ENCODE results near the gene FRMD5. TPM values are rescaled to one million over a fixed set of nuclear protein-coding genes. Genes with fewer than 3 reads are reported as not detected.

Gene FRMD5
- polyA plus RNA-seq, 2 of the 4 experiments (the other 2 are of a cell fraction), result 2.5 to 3.6 TPM

DNA sequence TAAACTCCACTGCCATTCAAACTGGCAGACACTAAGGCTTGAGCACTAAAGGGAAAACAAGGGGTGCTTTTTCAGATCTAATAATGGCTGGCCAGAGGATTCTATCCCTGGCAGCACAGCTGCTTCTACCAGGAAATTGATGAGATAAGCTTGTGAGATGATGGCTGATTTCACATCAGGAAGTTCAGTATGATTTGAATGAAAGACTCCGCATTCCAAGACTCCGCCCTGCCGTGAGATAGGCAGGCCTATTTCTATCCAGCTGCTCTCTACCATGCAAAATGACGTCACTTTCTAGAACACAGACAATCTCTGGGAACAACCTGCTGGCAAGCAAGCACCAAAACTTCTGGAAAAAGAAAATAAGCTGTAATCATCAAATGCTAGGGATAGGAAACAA lies 196.5 kb downstream of the FRMD5 start:
- no peak overlapping the region for H3K27ac ChIP-seq
- POLR2A ChIA-PET, result interaction anchor here (0.8 kb wide), 1 partner anchor 12 kb away, joined by 4 read pairs; no protein-coding TSS in a partner anchor

GRCh38 chr15:43991206-43991605 lies 203.9 kb downstream of the FRMD5 start:
- FAIRE-seq (no peak), DNase-seq (ENCODE audit: low read depth in 1 of 2, low spot score in 1 of 2) (no peak), ATAC-seq (no peak)
- no peak for TF ChIP-seq SMC3 (IDR thresholded peaks at IDR 0.05)
- no peak for TF ChIP-seq RAD21 (conservative IDR thresholded peaks at IDR 0.05 in 1 of 2, IDR thresholded peaks at IDR 0.05 in 1 of 2)
- TF ChIP-seq, protein P1, sequence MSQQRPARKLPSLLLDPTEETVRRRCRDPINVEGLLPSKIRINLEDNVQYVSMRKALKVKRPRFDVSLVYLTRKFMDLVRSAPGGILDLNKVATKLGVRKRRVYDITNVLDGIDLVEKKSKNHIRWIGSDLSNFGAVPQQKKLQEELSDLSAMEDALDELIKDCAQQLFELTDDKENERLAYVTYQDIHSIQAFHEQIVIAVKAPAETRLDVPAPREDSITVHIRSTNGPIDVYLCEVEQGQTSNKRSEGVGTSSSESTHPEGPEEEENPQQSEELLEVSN (IDR thresholded peaks at IDR 0.05; ENCODE audit: borderline replicate concordance, low read depth), result no peak
- no peak for TF ChIP-seq REST (IDR thresholded peaks at IDR 0.05)
- no peak for TF ChIP-seq RARB (CRISPR knock-in tag; IDR thresholded peaks at IDR 0.05)
- TF ChIP-seq HEYL (CRISPR knock-in tag; IDR thresholded peaks at IDR 0.05), result no peak
- no peak for TF ChIP-seq TP53 (CRISPR knock-in tag; IDR thresholded peaks at IDR 0.05)
- TF ChIP-seq HMGXB4 (CRISPR knock-in tag; IDR thresholded peaks at IDR 0.05; ENCODE audit: borderline replicate concordance), result no peak
- TF ChIP-seq BHLHE40 (IDR thresholded peaks at IDR 0.05; ENCODE audit: low read depth, low read length), result no peak
- no peak for TF ChIP-seq USF2 (IDR thresholded peaks at IDR 0.05)
- no peak for TF ChIP-seq RCOR1 (IDR thresholded peaks at IDR 0.05; ENCODE audit: low read depth, low read length)
- no peak for TF ChIP-seq NR3C1 (IDR thresholded peaks at IDR 0.05)
- no peak for TF ChIP-seq PHF8 (IDR thresholded peaks at IDR 0.05; ENCODE audit: borderline replicate concordance, low read depth)
- no peak for TF ChIP-seq JUNB (IDR thresholded peaks at IDR 0.05)
- TF ChIP-seq FOSL2 (IDR thresholded peaks at IDR 0.05), result no peak
- TF ChIP-seq FOSL2 (CRISPR knock-in tag; IDR thresholded peaks at IDR 0.05), result no peak
- TF ChIP-seq KDM5A (IDR thresholded peaks at IDR 0.05), result no peak
- H3K4me2 ChIP-seq, result no peak overlapping the region
- no peaks in the 10 kb centered on the region for H3K9me3 ChIP-seq
- H3K4me1 ChIP-seq, result no peaks in the 10 kb centered on the region
- H3K27ac ChIP-seq, result no peak overlapping the region
- no peak overlapping the region for H3K4me3 ChIP-seq
- 80% methylated on average over 2 of the region's 2 CpGs for WGBS (ENCODE audit: missing lambda C conversion rate)
- CTCF ChIA-PET, result interaction anchor here (0.6 to 1.6 kb wide), 3 partner anchors 45 to 88 kb away, joined by 3 read pairs; no protein-coding TSS in a partner anchor
- POLR2A ChIA-PET, result no interaction called here

More for the DNA sequence above, 196.5 kb downstream of the FRMD5 start:
- TF ChIP-seq HEYL (CRISPR knock-in tag; IDR thresholded peaks at IDR 0.05) (no peak), RFX5 (IDR thresholded peaks at IDR 0.05) (no peak), JUN (IDR thresholded peaks at IDR 0.05) (no peak), ZSCAN20 (CRISPR knock-in tag; IDR thresholded peaks at IDR 0.05) (no peak), FOSB (CRISPR knock-in tag; IDR thresholded peaks at IDR 0.05) (no peak), SMC3 (IDR thresholded peaks at IDR 0.05) (no peak), GATA3 (IDR thresholded peaks at IDR 0.05; ENCODE audit: borderline replicate concordance) (no peak), KDM1A (IDR thresholded peaks at IDR 0.05; ENCODE audit: low read depth) (no peak), EHF (CRISPR knock-in tag; IDR thresholded peaks at IDR 0.05) (no peak), NFE2L2 (conservative IDR thresholded peaks at IDR 0.05; ENCODE audit: low read length) (no peak), HOXA7 (CRISPR knock-in tag; IDR thresholded peaks at IDR 0.05) (no peak), MYC (IDR thresholded peaks at IDR 0.05; ENCODE audit: borderline replicate concordance, low read length) (no peak), SREBF2 (IDR thresholded peaks at IDR 0.05) (no peak)
- TF ChIP-seq, protein P2, sequence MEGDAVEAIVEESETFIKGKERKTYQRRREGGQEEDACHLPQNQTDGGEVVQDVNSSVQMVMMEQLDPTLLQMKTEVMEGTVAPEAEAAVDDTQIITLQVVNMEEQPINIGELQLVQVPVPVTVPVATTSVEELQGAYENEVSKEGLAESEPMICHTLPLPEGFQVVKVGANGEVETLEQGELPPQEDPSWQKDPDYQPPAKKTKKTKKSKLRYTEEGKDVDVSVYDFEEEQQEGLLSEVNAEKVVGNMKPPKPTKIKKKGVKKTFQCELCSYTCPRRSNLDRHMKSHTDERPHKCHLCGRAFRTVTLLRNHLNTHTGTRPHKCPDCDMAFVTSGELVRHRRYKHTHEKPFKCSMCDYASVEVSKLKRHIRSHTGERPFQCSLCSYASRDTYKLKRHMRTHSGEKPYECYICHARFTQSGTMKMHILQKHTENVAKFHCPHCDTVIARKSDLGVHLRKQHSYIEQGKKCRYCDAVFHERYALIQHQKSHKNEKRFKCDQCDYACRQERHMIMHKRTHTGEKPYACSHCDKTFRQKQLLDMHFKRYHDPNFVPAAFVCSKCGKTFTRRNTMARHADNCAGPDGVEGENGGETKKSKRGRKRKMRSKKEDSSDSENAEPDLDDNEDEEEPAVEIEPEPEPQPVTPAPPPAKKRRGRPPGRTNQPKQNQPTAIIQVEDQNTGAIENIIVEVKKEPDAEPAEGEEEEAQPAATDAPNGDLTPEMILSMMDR (IDR thresholded peaks at IDR 0.05), result no peak
- Histone ChIP-seq H3K4me2 (no peak overlapping the region), H3K4me3 (no peak overlapping the region), H3K9me3 (no peaks in the 10 kb centered on the region), H3K4me1 (no peaks in the 10 kb centered on the region)
- CTCF ChIA-PET, result no interaction called here
- peak in 1 of 2 experiments; percentile 16 for DNase-seq (ENCODE audit: low read depth in 1 of 2, low spot score in 1 of 2)
- 67% methylated on average over 4 of the region's 4 CpGs for WGBS (ENCODE audit: missing lambda C conversion rate)
- ATAC-seq, result no peak
- FAIRE-seq, result no peak
